H1 (cell line): ENCODE measurements around the gene SF3B2. TPM values are rescaled to one million over a fixed set of nuclear protein-coding genes. Genes with fewer than 3 reads are reported as not detected.

Source experiments
- ASH2L ChIP-seq: fragments of 200-600, 300-600 bp; sonication (generic); IDR thresholded peaks from one replicate; pipeline ENCODE4 v1.7.1; 2017; ENCODE audit warnings: low read length
- BACH1 ChIP-seq: IDR thresholded peaks from 2 replicates; pipeline ENCODE4 v1.6.1; 2012; ENCODE audit warnings: low read length, improper control_type of control experiment
- CREB1 ChIP-seq: IDR thresholded peaks from 2 replicates; pipeline ENCODE4 v1.6.1; 2012; ENCODE audit warnings: inconsistent platforms
- E2F6 ChIP-seq: IDR thresholded peaks from 2 replicates; pipeline ENCODE4 v1.6.1; 2012; ENCODE audit warnings: inconsistent platforms
- EZH2 ChIP-seq: fragments of 200-600 bp; sonication (generic); IDR thresholded peaks from 2 replicates; pipeline ENCODE4 v1.7.1; 2012; ENCODE audit warnings: low read depth, mild to moderate bottlenecking, moderate library complexity, low read length, inconsistent platforms; ENCODE audit not compliant: severe bottlenecking
- MAFK ChIP-seq: IDR thresholded peaks from 2 replicates; pipeline ENCODE4 v1.6.1; 2012; ENCODE audit warnings: low read depth, mild to moderate bottlenecking, improper control_type of control experiment, low read length
- MAX ChIP-seq: IDR thresholded peaks from 2 replicates; pipeline ENCODE4 v1.6.1; 2012; ENCODE audit warnings: inconsistent platforms
- POLR2A ChIP-seq, 2 experiments: IDR thresholded peaks; 1 replicate in 1 of 2; 2 replicates in 1 of 2; pipeline ENCODE4 v1.6.1; 2011; ENCODE audit warnings: low read depth in 2 of 2, low read length in 2 of 2, mild to moderate bottlenecking in 2 of 2; ENCODE audit errors: control extremely low read depth in 1 of 2
- RAD21 ChIP-seq, 2 experiments: IDR thresholded peaks in 1 of 2; conservative IDR thresholded peaks in 1 of 2; 2 replicates each; pipeline ENCODE4 v1.6.1; 2011; ENCODE audit warnings: low read depth in 2 of 2, low read length in 2 of 2, improper control_type of control experiment in 1 of 2, inconsistent platforms in 1 of 2, mild to moderate bottlenecking in 1 of 2, moderate library complexity in 1 of 2
- RFX5 ChIP-seq: IDR thresholded peaks from 2 replicates; pipeline ENCODE4 v1.6.1; 2011; ENCODE audit warnings: low read depth, low read length, improper control_type of control experiment, borderline replicate concordance
- USF2 ChIP-seq: IDR thresholded peaks from 2 replicates; pipeline ENCODE4 v1.6.1; 2011; ENCODE audit warnings: low read length, improper control_type of control experiment
- YY1 ChIP-seq: IDR thresholded peaks from 2 replicates; pipeline ENCODE4 v1.6.1; 2011; ENCODE audit warnings: low read depth, mild to moderate bottlenecking, low read length
- polyA plus RNA-seq, 7 experiments: library from polyadenylated mRNA; depleted of rRNA in 3 of 7; stranded (reverse) in 5 of 7; unstranded in 2 of 7; fragments of >200 nt in 5 of 7; fragments of 200-250 nt in 2 of 7; gene quantifications; 1 replicate in 5 of 7; 2 replicates in 1 of 7; 4 replicates in 1 of 7; pipeline versions ENCODE4 v1.2.1 to v1.2.3, GENCODE V29; 2011 to 2013; ENCODE audit warnings: missing spikeins in 2 of 7, mixed read lengths in 2 of 7
- total RNA-seq: library from RNA; stranded (reverse); fragmentation: NEBNext Ultra II Directional; extraction: Animal tissue kit (Norgen Biotek cat#: 25700); gene quantifications from 2 replicates; pipeline ENCODE4 v1.2.1, GENCODE V29; 2021

SF3B2 gene
- total and polyA plus RNA-seq, 2 of the 8 experiments (the other 6 are each of a cell fraction or from before 2014, with no cell fraction given), result 182 to 237 TPM

- TF ChIP-seq RAD21 (IDR thresholded peaks at IDR 0.05 in 1 of 2, conservative IDR thresholded peaks at IDR 0.05 in 1 of 2; ENCODE audit: low read depth in 2 of 2, low read length in 2 of 2) (no peak), POLR2A (IDR thresholded peaks at IDR 0.05; ENCODE audit: control extremely low read depth in 1 of 2, low read depth in 2 of 2, low read length in 2 of 2) (no peak), MAFK (no peak), YY1 (0 out of 2 replicates have a peak, but pooled peaks have one; percentile 16), CREB1 (no peak), BACH1 (no peak), RFX5 (no peak), USF2 (no peak), ASH2L (peak; percentile 56), E2F6 (peak; percentile 92), MAX (peak; percentile 98), EZH2 (peak; percentile 50)
Measured at GRCh38 chr11:66011785-66012303, 40.3 kb upstream of the SF3B2 start, which contains the start of gene CST6 (continued).
